OCI-M1 (cell line): ENCODE measurements around the gene ITPRID1.

Source experiments
- DNase-seq: peaks from one replicate; lab custom pipeline; 2025; lab: John Stamatoyannopoulos, UW

ITPRID1 gene

GRCh38 chr7:31633894-31634494 is 120.1 kb downstream of the ITPRID1 start:
- peak; percentile 45 for DNase-seq

GRCh38 chr7:31640381-31640780 is 126.5 kb downstream of the ITPRID1 start:
- DNase-seq: no peak

GRCh38 chr7:31642681-31643115 is 128.8 kb downstream of the ITPRID1 start:
- DNase-seq: no peak

- no peak for DNase-seq
These were observed 133.1 kb downstream of the ITPRID1 start for GRCh38 chr7:31646942-31647341.

GRCh38 chr7:31647511-31647910 is 133.6 kb downstream of the ITPRID1 start:
- DNase-seq: no peak

- DNase-seq: no peak
These were observed 134.4 kb downstream of the ITPRID1 start for GRCh38 chr7:31648288-31648687.

GRCh38 chr7:31648880-31649279 is 135.0 kb downstream of the ITPRID1 start:
- no peak for DNase-seq

GRCh38 chr7:31651234-31652062 is 137.6 kb downstream of the ITPRID1 start:
- no peak for DNase-seq

GRCh38 chr7:31652063-31652326 is 138.1 kb downstream of the ITPRID1 start:
- no peak for DNase-seq

GRCh38 chr7:31663072-31663471 is 149.2 kb downstream of the ITPRID1 start:
- no peak for DNase-seq

- no peak for DNase-seq
These were observed 151.0 kb downstream of the ITPRID1 start for GRCh38 chr7:31664890-31665289.

GRCh38 chr7:31665546-31665945 is 151.7 kb downstream of the ITPRID1 start:
- no peak for DNase-seq

- no peak for DNase-seq
These were observed 155.6 kb downstream of the ITPRID1 start for GRCh38 chr7:31669461-31669860.

- DNase-seq: no peak
These were observed 165.8 kb downstream of the ITPRID1 start for GRCh38 chr7:31679574-31680305.

GRCh38 chr7:31683445-31684225 is 169.7 kb downstream of the ITPRID1 start:
- DNase-seq: no peak

- DNase-seq: no peak
These were observed 173.3 kb downstream of the ITPRID1 start, which contains the start of gene PPP1R17 for GRCh38 chr7:31687024-31687748. PPP1R17 (plus strand) TSS chr7:31687215; CDS start chr7:31692442, 5,227 bp downstream.

- no peak for DNase-seq
These were observed 174.5 kb downstream of the ITPRID1 start for GRCh38 chr7:31688372-31688771.

GRCh38 chr7:31688996-31689395 is 175.1 kb downstream of the ITPRID1 start:
- no peak for DNase-seq

- DNase-seq: no peak
These were observed 177.0 kb downstream of the ITPRID1 start for GRCh38 chr7:31690935-31691334.

GRCh38 chr7:31692451-31692850 is 178.6 kb downstream of the ITPRID1 start:
- DNase-seq: no peak

GRCh38 chr7:31692871-31693270 is 179.0 kb downstream of the ITPRID1 start:
- no peak for DNase-seq
